Gastroesophageal sphincter (tissue), 3 donors: ENCODE data around the gene TRMU.

ENCODE experiments used
- CTCF ChIP-seq, 4 experiments: fragments of 200-600 bp in 2 of 4; fragments of 450-650 bp in 2 of 4; sonication (generic) in 1 of 4; IDR thresholded peaks; one replicate each; pipeline ENCODE4 v1.5.1; 2017 to 2019; ENCODE audit warnings: antibody characterized with exemption in 4 of 4, mild to moderate bottlenecking in 2 of 4, moderate library complexity in 2 of 4
- POLR2A ChIP-seq, 2 donors: fragments of 450-650 bp; IDR thresholded peaks; one replicate each; pipeline ENCODE4 v1.6.1; 2017; ENCODE audit warnings: antibody characterized with exemption in 2 of 2, mild to moderate bottlenecking in 2 of 2, moderate library complexity in 1 of 2
- POLR2AphosphoS5 ChIP-seq: sonication (generic); formaldehyde crosslinking; IDR thresholded peaks from one replicate; pipeline ENCODE4 v1.6.1; 2017; ENCODE audit warnings: antibody characterized with exemption

GRCh38 chr22:46294784-46295183 is 40.7 kb upstream of the TRMU start:
- TF ChIP-seq CTCF (IDR thresholded peaks at IDR 0.05) (no peak), POLR2AphosphoS5 (no peak), POLR2A (IDR thresholded peaks at IDR 0.05) (no peak)
